ENCODE data around the gene CYP4F11. TPM values are rescaled to one million over a fixed set of nuclear protein-coding genes. Genes with fewer than 3 reads are reported as not detected.

The CYP4F11 gene
- total and polyA plus RNA-seq, 2 experiments from 2014 or later: not detected

GRCh38 chr19:15936950-15937349 lies 2.6 kb upstream of the CYP4F11 start (continued):
- TF ChIP-seq STAT1 (IDR thresholded peaks at IDR 0.05; ENCODE audit: unreplicated experiment) (no peak), CREB1 (CRISPR knock-in tag; IDR thresholded peaks at IDR 0.05; ENCODE audit: low read depth) (no peak)

- peaks cover 76% of the 10 kb centered on the region for H3K9me3 Mint-ChIP-seq
Measured at GRCh38 chr19:15936173-15936572, 1.8 kb upstream of the CYP4F11 start.

More at GRCh38 chr19:15936173-15936572, 1.8 kb upstream of the CYP4F11 start:
- H3K27me3 Mint-ChIP-seq (ENCODE audit: insufficient read depth, low read depth, poor library complexity): peaks cover 3% of the 10 kb centered on the region
- no peak overlapping the region for H3K4me3 Mint-ChIP-seq
- Histone ChIP-seq H2AFZ (no peak overlapping the region), H4K20me1 (replicated peaks; ENCODE audit: insufficient read depth) (no peaks in the 10 kb centered on the region), H3K4me2 (no peak overlapping the region), H3K27ac (ENCODE audit: low read depth) (no peak overlapping the region), H3K4me3 (no peak overlapping the region), H3K36me3 (ENCODE audit: insufficient read depth) (no peaks in the 10 kb centered on the region; the same call in 1 of the 2 replicates), H3F3A (replicated peaks; ENCODE audit: low read depth) (no peaks in the 10 kb centered on the region), H3K9me2 (ENCODE audit: insufficient read depth) (no peaks in the 10 kb centered on the region), H3K79me2 (replicated peaks; ENCODE audit: insufficient read depth) (no peaks in the 10 kb centered on the region), H3K4me1 (ENCODE audit: insufficient read depth) (no peaks in the 10 kb centered on the region), H3K27me3 (ENCODE audit: insufficient read depth) (no peaks in the 10 kb centered on the region)
- H3K36me3 Mint-ChIP-seq (ENCODE audit: low read depth): peaks cover 8% of the 10 kb centered on the region
- ATAC-seq (no peak), DNase-seq (ENCODE audit: low spot score) (no peak)
- H3K27ac Mint-ChIP-seq: no peak overlapping the region
- H3K4me1 Mint-ChIP-seq: no peaks in the 10 kb centered on the region
- TF ChIP-seq EZH2 (IDR thresholded peaks at IDR 0.05; ENCODE audit: low read depth, unreplicated experiment) (no peak), REST (IDR thresholded peaks at IDR 0.05; ENCODE audit: unreplicated experiment) (no peak), CREB1 (CRISPR knock-in tag; IDR thresholded peaks at IDR 0.05; ENCODE audit: low read depth) (no peak), STAT1 (IDR thresholded peaks at IDR 0.05; ENCODE audit: unreplicated experiment) (no peak), ZNF114 (CRISPR knock-in tag; IDR thresholded peaks at IDR 0.05) (no peak), NANOG (IDR thresholded peaks at IDR 0.05; ENCODE audit: borderline replicate concordance) (no peak), ZNF462 (CRISPR knock-in tag; IDR thresholded peaks at IDR 0.05) (no peak), POLR2AphosphoS5 (IDR thresholded peaks at IDR 0.05; ENCODE audit: low read depth) (no peak)
- TF ChIP-seq, protein P1, sequence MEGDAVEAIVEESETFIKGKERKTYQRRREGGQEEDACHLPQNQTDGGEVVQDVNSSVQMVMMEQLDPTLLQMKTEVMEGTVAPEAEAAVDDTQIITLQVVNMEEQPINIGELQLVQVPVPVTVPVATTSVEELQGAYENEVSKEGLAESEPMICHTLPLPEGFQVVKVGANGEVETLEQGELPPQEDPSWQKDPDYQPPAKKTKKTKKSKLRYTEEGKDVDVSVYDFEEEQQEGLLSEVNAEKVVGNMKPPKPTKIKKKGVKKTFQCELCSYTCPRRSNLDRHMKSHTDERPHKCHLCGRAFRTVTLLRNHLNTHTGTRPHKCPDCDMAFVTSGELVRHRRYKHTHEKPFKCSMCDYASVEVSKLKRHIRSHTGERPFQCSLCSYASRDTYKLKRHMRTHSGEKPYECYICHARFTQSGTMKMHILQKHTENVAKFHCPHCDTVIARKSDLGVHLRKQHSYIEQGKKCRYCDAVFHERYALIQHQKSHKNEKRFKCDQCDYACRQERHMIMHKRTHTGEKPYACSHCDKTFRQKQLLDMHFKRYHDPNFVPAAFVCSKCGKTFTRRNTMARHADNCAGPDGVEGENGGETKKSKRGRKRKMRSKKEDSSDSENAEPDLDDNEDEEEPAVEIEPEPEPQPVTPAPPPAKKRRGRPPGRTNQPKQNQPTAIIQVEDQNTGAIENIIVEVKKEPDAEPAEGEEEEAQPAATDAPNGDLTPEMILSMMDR (conservative IDR thresholded peaks at IDR 0.05; ENCODE audit: low read depth in 2 of 2): no peak

Data from GM23338 (cell line).